Measurements from ENCODE around the gene DNAI4. TPM values are rescaled to one million over a fixed set of nuclear protein-coding genes. Genes with fewer than 3 reads are reported as not detected.

The DNAI4 gene
- total and polyA plus RNA-seq, 2 of the 8 experiments (the other 6 are each of a cell fraction or from before 2014, with no cell fraction given) = 0.32 to 2.1 TPM

- peaks cover 0 to 2% of the 10 kb centered on the region in 2 experiments; a peak in 1 of 4 replicates for H3K79me2 ChIP-seq (ENCODE audit: control insufficient read depth in 1 of 2, insufficient read depth in 2 of 2, low read length in 2 of 2)
- no peak overlapping the region for H2AFZ ChIP-seq (ENCODE audit: low read length)
- no peak overlapping the region for H3K27ac ChIP-seq (ENCODE audit: low read depth, low read length)
- ChIA-PET POLR2A (ENCODE audit: partially characterized antibody) (no interaction called here), CTCF (ENCODE audit: partially characterized antibody) (no interaction called here)
- TF ChIP-seq CBX8 (IDR thresholded peaks at IDR 0.05; ENCODE audit: borderline replicate concordance, low read depth, low read length) (no peak), CTBP2 (IDR thresholded peaks at IDR 0.05; ENCODE audit: borderline replicate concordance, insufficient read depth, insufficient read length, low read length) (no peak), EGR1 (IDR thresholded peaks at IDR 0.05; ENCODE audit: borderline replicate concordance, low read depth, low read length) (no peak), PHF8 (conservative IDR thresholded peaks at IDR 0.05; ENCODE audit: low read depth, low read length) (no peak), TEAD4 (IDR thresholded peaks at IDR 0.05; ENCODE audit: low read depth, low read length) (no peak), SP2 (IDR thresholded peaks at IDR 0.05; ENCODE audit: low read length) (no peak), TAF1 (IDR thresholded peaks at IDR 0.05; ENCODE audit: low read depth, low read length) (no peak), USF2 (IDR thresholded peaks at IDR 0.05; ENCODE audit: low read length) (no peak)
- no peak overlapping the region for H2AK5ac ChIP-seq (ENCODE audit: low read depth, low read length)
- H4K5ac ChIP-seq (ENCODE audit: insufficient read length, low read depth, low read length) = no peak overlapping the region
- H4K91ac ChIP-seq (replicated peaks; ENCODE audit: insufficient read length, low read length) = no peak overlapping the region
- no peak for FAIRE-seq
- no peak overlapping the region for H3K23ac ChIP-seq (ENCODE audit: insufficient read length)
- H2BK20ac ChIP-seq (ENCODE audit: low read length) = no peak overlapping the region
- H4K20me1 ChIP-seq (replicated peaks in 1 of 2; ENCODE audit: control insufficient read depth in 1 of 2, insufficient read depth in 2 of 2, low read length in 2 of 2) = peaks cover 0 to 4% of the 10 kb centered on the region in 2 experiments
- H3K9ac ChIP-seq (replicated peaks in 1 of 4; ENCODE audit: extremely low read depth in 1 of 4, low read depth in 3 of 4, low read length in 3 of 4) = no peak overlapping the region
- H3K18ac ChIP-seq (ENCODE audit: extremely low read depth, low read length) = no peak overlapping the region
- peaks cover 0 to 45% (median 18%) of the 10 kb centered on the region in 4 experiments; a peak in 5 of 8 replicates for H3K36me3 ChIP-seq (ENCODE audit: control insufficient read depth in 2 of 4, insufficient read depth in 4 of 4, low read length in 3 of 4)
- no peak overlapping the region for H3K14ac ChIP-seq (ENCODE audit: insufficient read length)
- H2BK12ac ChIP-seq (ENCODE audit: low read depth, low read length) = no peak overlapping the region
- no peaks in the 10 kb centered on the region; the same call in 1 of the 2 replicates for H3K79me1 ChIP-seq (ENCODE audit: low read depth, low read length)
- H3K4me2 ChIP-seq (ENCODE audit: insufficient read depth in 1 of 2, low read depth in 2 of 2, low read length in 2 of 2) = no peak overlapping the region
- H3K56ac ChIP-seq (replicated peaks; ENCODE audit: insufficient read length, low read depth, low read length) = no peak overlapping the region
- H2BK120ac ChIP-seq (replicated peaks; ENCODE audit: low read depth, low read length) = no peak overlapping the region
- H3K4me3 ChIP-seq (ENCODE audit: extremely low read depth in 1 of 4, insufficient read depth in 2 of 4, low read depth in 3 of 4, low read length in 4 of 4) = no peak overlapping the region
- H4K8ac ChIP-seq (ENCODE audit: extremely low read depth, insufficient read depth, low read length) = no peak overlapping the region
- no peaks in the 10 kb centered on the region for H3K9me3 ChIP-seq (ENCODE audit: insufficient read depth in 2 of 2, low read depth in 1 of 2, low read length in 1 of 2)
- no peaks in the 10 kb centered on the region for H3K27me3 ChIP-seq (replicated peaks in 1 of 4; ENCODE audit: control insufficient read depth in 3 of 4, extremely low read depth in 1 of 4, insufficient read depth in 3 of 4, low read length in 3 of 4)
- no peak overlapping the region for H3K4ac ChIP-seq (replicated peaks; ENCODE audit: insufficient read length, low read depth, low read length)
- WGBS, 2 experiments (ENCODE audit: extremely low coverage in 1 of 2, insufficient coverage in 1 of 2, insufficient read length in 1 of 2, insufficient replicate concordance in 2 of 2, low coverage in 1 of 2, low lambda C conversion rate in 2 of 2, missing lambda C conversion rate in 1 of 2) = 91% methylated on average over 3 of the region's 3 CpGs; no CpG with 5 or more reads in 1 of the 2 experiments
- no peaks in the 10 kb centered on the region for H3K4me1 ChIP-seq (replicated peaks in 1 of 4; ENCODE audit: control insufficient read depth in 3 of 4, insufficient read depth in 4 of 4, low read length in 3 of 4)
- no peak overlapping the region for H2BK5ac ChIP-seq (ENCODE audit: low read depth, low read length)
- H2BK15ac ChIP-seq (ENCODE audit: low read length) = no peak overlapping the region
- DNase-seq (ENCODE audit: low read depth in 1 of 2, low spot score in 2 of 2) = no peak
- H3K23me2 ChIP-seq (ENCODE audit: low read depth, low read length) = no peaks in the 10 kb centered on the region
These were observed 33.3 kb upstream of the DNAI4 start for GRCh38 chr1:66957938-66958337.

Data from H1 (cell line).